ENCODE measurements around the gene RMI2.

Gene RMI2

GRCh38 chr16:11306997-11307638 is 38.1 kb upstream of the RMI2 start:
- Histone ChIP-seq H3K4me1 (ENCODE audit: control insufficient read depth, insufficient read depth, low read length) (0 out of 2 replicates have a peak, but pooled peaks cover 2% of the 10 kb centered on the region), H3K36me3 (ENCODE audit: control insufficient read depth in 2 of 2, insufficient read depth in 1 of 2, low read length in 2 of 2) (no peaks in the 10 kb centered on the region), H3K9me3 (ENCODE audit: control insufficient read depth, insufficient read depth, low read depth, low read length) (no peaks in the 10 kb centered on the region), H3K27ac (ENCODE audit: extremely low read depth, low read depth, low read length) (no peak overlapping the region), H3K4me3 (ENCODE audit: low read depth, low read length) (no peak overlapping the region)
- ChIA-PET POLR2A (no interaction called here), CTCF (no interaction called here)
- TF ChIP-seq PBX3 (CRISPR knock-in tag; IDR thresholded peaks at IDR 0.05) (no peak), ZBTB17 (tag by site-specific recombination; IDR thresholded peaks at IDR 0.05) (no peak), ZNF292 (tag by site-specific recombination; IDR thresholded peaks at IDR 0.05; ENCODE audit: borderline replicate concordance, low read depth) (no peak), ZNF146 (tag by site-specific recombination; IDR thresholded peaks at IDR 0.05) (peak; percentile 67), ZNF140 (tag by site-specific recombination; IDR thresholded peaks at IDR 0.05) (no peak), PRDM6 (tag by site-specific recombination; IDR thresholded peaks at IDR 0.05) (no peak), ZNF48 (tag by site-specific recombination; IDR thresholded peaks at IDR 0.05) (no peak), SCRT2 (tag by site-specific recombination; IDR thresholded peaks at IDR 0.05) (peak; percentile 34; the same call in 1 of the 2 replicates), ZNF555 (tag by site-specific recombination; conservative IDR thresholded peaks at IDR 0.05) (no peak)

GRCh38 chr16:11307639-11308492 is 37.4 kb upstream of the RMI2 start:
- POLR2A ChIA-PET, result no interaction called here
- H3K4me3 ChIP-seq (ENCODE audit: low read depth, low read length), result no peak overlapping the region
- H3K27ac ChIP-seq (ENCODE audit: extremely low read depth, low read depth, low read length), result no peak overlapping the region
- 0 out of 2 replicates have a peak, but pooled peaks cover 2% of the 10 kb centered on the region for H3K4me1 ChIP-seq (ENCODE audit: control insufficient read depth, insufficient read depth, low read length)
- no peaks in the 10 kb centered on the region for H3K9me3 ChIP-seq (ENCODE audit: control insufficient read depth, insufficient read depth, low read depth, low read length)
- CTCF ChIA-PET, result interaction anchor here (0.7 kb wide), 1 partner anchor 262 kb away, joined by 3 read pairs; no protein-coding TSS in a partner anchor
- no peaks in the 10 kb centered on the region for H3K36me3 ChIP-seq (ENCODE audit: control insufficient read depth in 2 of 2, insufficient read depth in 1 of 2, low read length in 2 of 2)
- no peak for TF ChIP-seq ZNF585B (tag by site-specific recombination; IDR thresholded peaks at IDR 0.05)
- TF ChIP-seq ZNF202 (tag by site-specific recombination; IDR thresholded peaks at IDR 0.05; ENCODE audit: borderline replicate concordance), result no peak
- TF ChIP-seq IKZF3 (tag by site-specific recombination; IDR thresholded peaks at IDR 0.05), result no peak
- TF ChIP-seq ZBTB20 (tag by site-specific recombination; IDR thresholded peaks at IDR 0.05), result no peak
- TF ChIP-seq HOXC10 (CRISPR knock-in tag; IDR thresholded peaks at IDR 0.05), result no peak
- no peak for TF ChIP-seq ZNF433 (tag by site-specific recombination; IDR thresholded peaks at IDR 0.05; ENCODE audit: low read depth)
- TF ChIP-seq ZNF513 (tag by site-specific recombination; IDR thresholded peaks at IDR 0.05), result no peak
- no peak for TF ChIP-seq YY2 (tag by site-specific recombination; IDR thresholded peaks at IDR 0.05)
- no peak for TF ChIP-seq ZNF692 (tag by site-specific recombination; IDR thresholded peaks at IDR 0.05)
- no peak for TF ChIP-seq ZNF639 (tag by site-specific recombination; IDR thresholded peaks at IDR 0.05)
- no peak for TF ChIP-seq KLF1 (tag by site-specific recombination; IDR thresholded peaks at IDR 0.05)
- TF ChIP-seq ZNF18 (tag by site-specific recombination; IDR thresholded peaks at IDR 0.05), result no peak
- no peak for TF ChIP-seq BCL6B (tag by site-specific recombination; IDR thresholded peaks at IDR 0.05)
- no peak for TF ChIP-seq ZNF76 (tag by site-specific recombination; IDR thresholded peaks at IDR 0.05; ENCODE audit: borderline replicate concordance, low read depth)
